Endothelial cell of umbilical vein (primary cell): ENCODE results near the gene SERPINB6. TPM values are rescaled to one million over a fixed set of nuclear protein-coding genes. Genes with fewer than 3 reads are reported as not detected.

Experiments
- BruUV-seq: library from RNA; stranded (reverse); fragments of 400-500 nt; replicated peaks from 2 replicates; lab custom pipeline; 2021; lab: Mats Ljungman, UMichigan
- CTCF ChIA-PET: fragments of 300-600, 350-600 bp; sonication (Branson Sonifier 250); formaldehyde crosslinking; loops from one replicate; lab custom pipeline; 2021; ENCODE audit warnings: antibody characterized with exemption, inconsistent platforms; lab: Charles Lee
- POLR2A ChIA-PET: fragments of 300-600, 350-600 bp; sonication (Branson Sonifier 250); formaldehyde crosslinking; loops from one replicate; lab custom pipeline; 2021; ENCODE audit warnings: antibody characterized with exemption, inconsistent platforms; lab: Charles Lee
- DNase-seq: peaks from one replicate; pipeline ENCODE4 v3.0.0-alpha.2; 2011; ENCODE audit warnings: low read depth, low spot score
- FAIRE-seq: peaks from 2 replicates; lab custom pipeline; 2011; peaks lifted over from hg19 to GRCh38; lab: Jason Lieb, UNC
- H2AFZ ChIP-seq: 2 replicates; pipeline ENCODE4 v1.6.0; 2012; ENCODE audit warnings: low read depth, low read length, control low read depth, inconsistent platforms
- H3K27ac ChIP-seq: 2 replicates; pipeline ENCODE4 v1.5.1; 2011; ENCODE audit warnings: low read depth, mild to moderate bottlenecking, control low read depth, low read length, moderate library complexity; ENCODE audit not compliant: insufficient read depth
- H3K27me3 ChIP-seq, 2 experiments: 2 replicates each; pipeline versions ENCODE4 v1.6.0 to v1.6.1; 2011; ENCODE audit warnings: low read length in 2 of 2, mixed read lengths in 1 of 2; ENCODE audit not compliant: control insufficient read depth in 2 of 2, insufficient read depth in 2 of 2
- H3K36me3 ChIP-seq, 2 experiments: 2 replicates in 1 of 2; 3 replicates in 1 of 2; pipeline ENCODE4 v1.5.1; 2011; ENCODE audit warnings: low read length in 2 of 2, mild to moderate bottlenecking in 1 of 2, moderate library complexity in 1 of 2; ENCODE audit not compliant: control insufficient read depth in 2 of 2, insufficient read depth in 2 of 2; ENCODE audit errors: extremely low read depth in 1 of 2
- H3K4me1 ChIP-seq: 3 replicates; pipeline ENCODE4 v1.5.1; 2011; ENCODE audit warnings: mild to moderate bottlenecking, low read length; ENCODE audit not compliant: control insufficient read depth, insufficient read depth; ENCODE audit errors: extremely low read depth
- H3K4me2 ChIP-seq: 2 replicates; pipeline ENCODE4 v1.6.1; 2011; ENCODE audit warnings: low read length, control low read depth, mixed read lengths; ENCODE audit not compliant: insufficient read depth
- H3K4me3 ChIP-seq, 3 experiments: fragments of 200-600 bp in 1 of 3; sonication (generic), shearing (Covaris generic) in 1 of 3; replicated peaks in 1 of 3; 2 replicates each; pipeline ENCODE4 v1.5.1; 2011 to 2016; ENCODE audit warnings: control low read depth in 3 of 3, low read length in 3 of 3, mild to moderate bottlenecking in 2 of 3, inconsistent platforms in 1 of 3, low read depth in 1 of 3, moderate library complexity in 1 of 3; ENCODE audit not compliant: insufficient read depth in 1 of 3
- H3K79me2 ChIP-seq: 2 replicates; pipeline ENCODE4 v1.6.0; 2012; ENCODE audit warnings: low read length, inconsistent platforms; ENCODE audit not compliant: control insufficient read depth, insufficient read depth
- H3K9ac ChIP-seq: replicated peaks from 2 replicates; pipeline ENCODE3; 2011; ENCODE audit warnings: low read length, control low read depth; ENCODE audit not compliant: insufficient read depth; ENCODE audit errors: extremely low read depth
- H3K9me1 ChIP-seq: replicated peaks from 3 replicates; pipeline ENCODE4 v1.6.0; 2011; ENCODE audit warnings: mild to moderate bottlenecking, low read length; ENCODE audit not compliant: control insufficient read depth, insufficient read depth; ENCODE audit errors: extremely low read depth
- H3K9me3 ChIP-seq: replicated peaks from 2 replicates; pipeline ENCODE4 v1.5.1; 2012; ENCODE audit warnings: low read length, inconsistent platforms; ENCODE audit not compliant: control insufficient read depth, insufficient read depth
- H4K20me1 ChIP-seq: replicated peaks from 2 replicates; pipeline ENCODE3; 2011; ENCODE audit warnings: mild to moderate bottlenecking, low read length; ENCODE audit not compliant: control insufficient read depth, insufficient read depth; ENCODE audit errors: extremely low read depth
- GATA2 ChIP-seq: IDR thresholded peaks from 2 replicates; pipeline ENCODE4 v1.7.0; 2011; ENCODE audit warnings: low read depth, mild to moderate bottlenecking, moderate library complexity, mixed read lengths, low read length; ENCODE audit not compliant: insufficient read length, insufficient read depth
- JUN ChIP-seq: IDR thresholded peaks from 2 replicates; pipeline ENCODE4 v1.6.1; 2011; ENCODE audit warnings: borderline replicate concordance, low read depth; ENCODE audit not compliant: insufficient read length, insufficient read depth
- MAX ChIP-seq: IDR thresholded peaks from 2 replicates; pipeline ENCODE4 v1.6.1; 2011; ENCODE audit not compliant: insufficient read depth, insufficient read length
- MYC ChIP-seq: IDR thresholded peaks from one replicate; pipeline ENCODE4 v1.6.1; 2011; ENCODE audit warnings: mild to moderate bottlenecking, low read depth, low read length
- dilution Hi-C: fragments of 300-500 bp; cut with MboI; formaldehyde crosslinking; loops from one replicate; pipeline ENCODE4 v1.15.0; 2019; ENCODE audit warnings: low sequenced_read_pairs; ENCODE audit not compliant: extremely low pct_ligation_motif_present
- intact Hi-C: fragments of 100-400 bp; cut with micrococcal nuclease; formaldehyde crosslinking; loops from one replicate; pipeline ENCODE4 v1.10.0; 2022
- polyA plus RNA-seq, 4 experiments: library from polyadenylated mRNA; depleted of rRNA in 3 of 4; stranded (reverse) in 3 of 4; unstranded in 1 of 4; fragments of >200 nt; gene quantifications; 2 replicates each; pipeline versions ENCODE4 v1.2.1 to v1.2.3, GENCODE V29; 2011 to 2012; ENCODE audit warnings: missing spikeins in 1 of 4
- total RNA-seq: library from RNA; stranded (reverse); gene quantifications from 2 replicates; pipeline ENCODE4 v1.2.3, GENCODE V29; 2021
- TF ChIP-seq, protein P1 (sequence below), 2 donors: IDR thresholded peaks; 1 replicate in 1 of 2; 2 replicates in 1 of 2; pipeline ENCODE4 v1.5.1; 2011; ENCODE audit warnings: low read length in 2 of 2, mild to moderate bottlenecking in 2 of 2, moderate library complexity in 2 of 2, control low read depth in 1 of 2, inconsistent platforms in 1 of 2, low read depth in 1 of 2; ENCODE audit not compliant: insufficient read depth in 1 of 2; ENCODE audit errors: extremely low read depth in 1 of 2

Gene SERPINB6
- total and polyA plus RNA-seq, 2 donors (not counting 3 experiments of a cell fraction or from before 2014, with no cell fraction given), result 145 to 151 TPM

GRCh38 chr6:2977290-2977689 is 5.9 kb upstream of the SERPINB6 start:
- no TSS peak for BruUV-seq
- dilution Hi-C loops, result no loop called here
- H3K27me3 ChIP-seq, result no peaks in the 10 kb centered on the region
- POLR2A ChIA-PET, result no interaction called here
- no peak overlapping the region for H3K4me3 ChIP-seq
- no peak overlapping the region for H3K9ac ChIP-seq
- FAIRE-seq (no peak), DNase-seq (no peak)
- TF ChIP-seq MYC, result no peak
- TF ChIP-seq GATA2, result no peak
- no peak for TF ChIP-seq MAX
- no peak for TF ChIP-seq JUN
- TF ChIP-seq, protein P1, sequence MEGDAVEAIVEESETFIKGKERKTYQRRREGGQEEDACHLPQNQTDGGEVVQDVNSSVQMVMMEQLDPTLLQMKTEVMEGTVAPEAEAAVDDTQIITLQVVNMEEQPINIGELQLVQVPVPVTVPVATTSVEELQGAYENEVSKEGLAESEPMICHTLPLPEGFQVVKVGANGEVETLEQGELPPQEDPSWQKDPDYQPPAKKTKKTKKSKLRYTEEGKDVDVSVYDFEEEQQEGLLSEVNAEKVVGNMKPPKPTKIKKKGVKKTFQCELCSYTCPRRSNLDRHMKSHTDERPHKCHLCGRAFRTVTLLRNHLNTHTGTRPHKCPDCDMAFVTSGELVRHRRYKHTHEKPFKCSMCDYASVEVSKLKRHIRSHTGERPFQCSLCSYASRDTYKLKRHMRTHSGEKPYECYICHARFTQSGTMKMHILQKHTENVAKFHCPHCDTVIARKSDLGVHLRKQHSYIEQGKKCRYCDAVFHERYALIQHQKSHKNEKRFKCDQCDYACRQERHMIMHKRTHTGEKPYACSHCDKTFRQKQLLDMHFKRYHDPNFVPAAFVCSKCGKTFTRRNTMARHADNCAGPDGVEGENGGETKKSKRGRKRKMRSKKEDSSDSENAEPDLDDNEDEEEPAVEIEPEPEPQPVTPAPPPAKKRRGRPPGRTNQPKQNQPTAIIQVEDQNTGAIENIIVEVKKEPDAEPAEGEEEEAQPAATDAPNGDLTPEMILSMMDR (IDR thresholded peaks at IDR 0.05; ENCODE audit: extremely low read depth in 1 of 2, insufficient read depth in 1 of 2, low read depth in 1 of 2, low read length in 2 of 2), result no peak
- H3K27ac ChIP-seq, result no peak overlapping the region
- intact Hi-C loops, result no loop called here
- peaks cover 2% of the 10 kb centered on the region for H3K79me2 ChIP-seq
- H3K4me2 ChIP-seq, result no peak overlapping the region
- no peak overlapping the region for H2AFZ ChIP-seq
- H3K9me3 ChIP-seq, result no peaks in the 10 kb centered on the region
- peaks cover 32% of the 10 kb centered on the region for H3K4me1 ChIP-seq
- CTCF ChIA-PET, result interaction anchor here (0.8 to 5.7 kb wide), 3 partner anchors 11 to 25 kb away, joined by 3 to 35 read pairs (median 10); no protein-coding TSS in a partner anchor
- no peaks in the 10 kb centered on the region for H3K36me3 ChIP-seq
- no peaks in the 10 kb centered on the region for H3K9me1 ChIP-seq
- H4K20me1 ChIP-seq, result no peaks in the 10 kb centered on the region
